GM21447 (cell line): ENCODE measurements around the gene AHDC1.
"Not testable (repeated sequence)": the region's sequence is repeated elsewhere in the genome, so short reads cannot be mapped to it uniquely, and the experiment has no call there.

ENCODE experiments used
- ATAC-seq: cut with Tn5 transposase; IDR thresholded peaks from one replicate; pipeline ENCODE4 v1.9.1; 2021; ENCODE audit not compliant: unreplicated experiment

Gene AHDC1

DNA sequence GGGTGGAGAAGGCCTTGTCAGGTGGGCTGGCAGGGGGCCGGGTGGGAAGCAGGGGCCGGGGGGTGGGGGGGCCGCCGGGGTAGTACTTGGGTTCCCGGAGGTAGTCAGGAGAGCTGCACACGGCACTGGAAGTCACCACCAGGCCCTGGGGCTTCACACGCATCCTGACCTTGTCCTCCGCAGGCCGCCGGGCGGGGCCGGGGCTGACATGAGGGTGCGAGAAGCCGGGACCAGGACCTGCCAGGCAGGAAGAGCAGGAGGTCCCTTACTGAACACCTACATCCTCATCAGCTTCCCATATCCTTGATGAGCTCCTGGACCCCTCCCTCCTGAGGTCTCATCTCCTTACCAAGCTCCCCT, 52.0 kb downstream of the AHDC1 start:
- no peak for ATAC-seq

DNA sequence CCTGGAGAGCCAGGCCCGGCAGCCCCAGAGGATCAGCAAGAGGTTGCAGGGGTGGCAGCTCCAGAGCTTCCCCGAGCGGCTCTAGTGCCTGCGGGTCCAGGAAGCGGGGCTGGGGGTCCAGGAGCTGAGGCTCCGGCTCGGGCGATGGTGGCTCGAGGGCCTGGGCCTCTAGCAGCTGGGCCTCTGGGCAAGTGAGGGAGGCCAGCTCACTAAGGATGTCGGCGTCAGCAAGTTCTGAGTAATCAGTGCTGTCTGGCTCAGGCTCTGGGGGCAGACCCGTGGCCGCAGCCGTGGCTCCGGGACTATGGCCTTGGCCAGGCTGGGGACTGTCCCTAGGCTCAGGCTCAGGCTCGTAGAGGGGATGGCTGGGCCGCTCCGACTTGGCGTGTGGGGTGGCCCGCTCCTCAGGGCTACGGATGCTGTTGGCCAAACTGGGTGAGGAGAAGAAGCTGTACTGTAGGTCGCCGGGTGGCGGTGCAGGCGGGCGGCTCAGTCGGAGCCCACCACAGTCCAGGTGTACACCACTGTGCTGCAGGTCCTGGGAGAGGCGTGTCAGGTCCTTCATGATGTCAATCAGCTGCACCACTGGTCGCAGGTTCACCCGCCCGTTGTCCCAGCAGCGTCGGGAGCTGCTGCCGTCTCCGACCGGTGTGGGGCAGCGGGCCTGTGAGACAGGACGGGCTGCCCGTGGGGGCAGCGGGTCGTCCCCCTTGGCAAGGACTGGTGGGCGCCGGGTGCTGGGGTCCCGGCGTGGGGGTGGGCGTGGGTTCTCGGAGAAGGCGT, 52.6 kb downstream of the AHDC1 start:
- ATAC-seq, result no peak

- ATAC-seq, result no peak
Observed at GRCh38 chr1:27550510-27551169, 53.3 kb downstream of the AHDC1 start.

- no peak for ATAC-seq
Observed at GRCh38 chr1:27549807-27550408, 54.0 kb downstream of the AHDC1 start.

GRCh38 chr1:27548858-27549719, 54.9 kb downstream of the AHDC1 start:
- ATAC-seq, result no peak

- no peak for ATAC-seq
Observed at GRCh38 chr1:27548136-27548853, 55.6 kb downstream of the AHDC1 start.

DNA sequence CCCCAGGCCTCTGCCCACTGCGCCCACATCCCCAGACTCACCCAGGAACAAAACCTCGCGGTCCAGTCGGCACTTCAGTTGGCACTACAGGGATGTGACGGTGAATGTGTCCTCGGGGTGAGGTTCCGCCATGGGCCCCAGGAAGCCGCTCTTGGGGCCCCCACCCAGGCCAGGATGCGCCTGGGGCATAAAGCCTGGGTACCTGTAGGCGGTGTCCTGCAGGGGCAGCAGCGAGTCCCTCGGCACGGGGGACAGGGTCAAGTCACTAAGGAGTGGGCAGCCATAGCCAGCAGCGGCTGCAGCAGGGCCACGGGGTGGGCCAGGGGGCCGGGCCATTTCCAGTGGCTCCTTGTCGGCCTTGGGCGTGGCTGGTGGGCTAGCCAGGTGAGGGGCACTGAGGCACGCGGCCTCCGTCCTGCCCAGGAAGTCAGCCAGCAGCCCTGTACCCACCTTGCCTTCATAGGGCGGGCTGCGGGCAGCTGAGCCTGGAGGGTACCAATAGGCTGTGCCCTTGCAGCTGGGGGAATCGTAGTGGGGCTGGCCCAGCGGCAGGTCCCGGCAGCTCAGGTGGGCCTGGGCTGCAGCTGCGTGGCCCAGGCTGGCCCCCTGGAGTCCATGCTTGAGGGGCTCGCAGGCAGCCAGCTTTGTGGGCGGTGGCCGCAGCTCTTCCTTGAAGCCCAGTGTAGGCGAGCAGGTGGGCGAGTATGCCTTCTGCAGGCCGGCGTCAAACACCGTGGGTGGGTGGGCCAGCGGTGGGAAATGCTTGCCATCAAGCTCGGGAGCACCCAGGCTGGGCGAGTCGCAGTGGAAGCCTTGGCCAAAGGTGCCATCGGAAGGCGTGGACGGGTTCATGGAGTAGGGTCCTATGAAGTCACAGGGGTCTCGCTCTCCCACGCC, 56.5 kb downstream of the AHDC1 start:
- no peak for ATAC-seq

- no peak for ATAC-seq
Observed at GRCh38 chr1:27545876-27546275, 58.1 kb downstream of the AHDC1 start.

GRCh38 chr1:27545271-27545670, 58.7 kb downstream of the AHDC1 start:
- ATAC-seq, result no peak

GRCh38 chr1:27544834-27545233, 59.1 kb downstream of the AHDC1 start:
- ATAC-seq, result no peak

DNA sequence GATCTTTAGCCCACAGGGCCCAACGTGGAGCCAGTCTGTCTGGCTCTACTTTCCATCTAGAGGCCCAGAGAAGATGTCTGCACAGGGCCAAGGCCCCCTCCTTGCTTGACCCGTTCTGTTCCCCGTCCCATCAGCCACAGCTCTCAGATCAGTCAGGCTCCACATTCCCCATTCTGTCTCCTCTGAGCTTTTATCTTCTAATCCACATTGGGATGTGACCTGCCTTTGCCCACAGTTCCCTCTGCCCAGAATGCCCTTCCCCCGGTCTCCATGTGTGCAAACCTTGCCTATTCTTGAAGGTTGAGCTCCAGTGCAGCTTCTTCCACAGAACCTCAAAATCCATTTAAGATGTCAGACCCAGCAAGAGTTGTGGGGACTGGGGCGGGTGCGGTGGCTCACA, 60.7 kb downstream of the AHDC1 start:
- ATAC-seq, result no peak

DNA sequence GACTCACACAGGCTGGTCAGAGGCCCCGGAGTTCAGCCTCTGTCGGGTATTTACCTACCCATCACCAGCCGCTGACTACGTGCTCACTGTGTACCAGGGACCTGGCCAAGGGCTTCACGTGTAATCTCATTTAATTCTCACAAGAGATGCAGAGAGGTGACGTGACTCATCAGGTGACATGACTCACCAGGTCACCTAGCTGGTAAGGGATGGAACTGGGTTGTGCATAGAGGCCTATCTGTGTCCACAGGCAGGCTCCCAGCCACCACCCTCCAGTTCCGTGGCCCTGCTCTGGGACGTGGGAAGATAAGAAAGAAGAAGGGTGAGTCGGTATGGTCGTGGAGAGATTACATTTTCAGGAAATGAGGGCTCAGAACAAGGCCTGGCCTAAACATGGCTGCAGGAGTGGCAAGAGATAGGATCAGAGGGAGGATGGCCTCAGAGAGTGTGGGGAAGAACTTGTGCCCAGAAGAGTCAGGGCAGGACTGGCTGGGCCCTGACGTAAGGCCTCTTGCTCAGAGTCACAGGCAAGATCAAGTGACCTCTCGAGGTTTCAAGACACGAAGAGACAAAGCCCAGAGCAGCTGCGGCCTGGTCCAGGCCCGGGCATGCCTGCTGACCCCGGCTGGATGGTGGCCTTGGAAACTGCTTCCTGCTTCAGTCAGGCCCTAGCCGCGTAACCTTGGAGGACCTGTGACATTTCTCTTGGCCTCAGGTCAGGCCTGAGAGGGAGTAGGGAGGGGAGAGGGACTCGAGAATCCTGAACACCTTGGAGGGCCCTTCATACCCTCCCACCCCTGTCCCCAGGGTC, 61.3 kb downstream of the AHDC1 start:
- ATAC-seq, result no peak

DNA sequence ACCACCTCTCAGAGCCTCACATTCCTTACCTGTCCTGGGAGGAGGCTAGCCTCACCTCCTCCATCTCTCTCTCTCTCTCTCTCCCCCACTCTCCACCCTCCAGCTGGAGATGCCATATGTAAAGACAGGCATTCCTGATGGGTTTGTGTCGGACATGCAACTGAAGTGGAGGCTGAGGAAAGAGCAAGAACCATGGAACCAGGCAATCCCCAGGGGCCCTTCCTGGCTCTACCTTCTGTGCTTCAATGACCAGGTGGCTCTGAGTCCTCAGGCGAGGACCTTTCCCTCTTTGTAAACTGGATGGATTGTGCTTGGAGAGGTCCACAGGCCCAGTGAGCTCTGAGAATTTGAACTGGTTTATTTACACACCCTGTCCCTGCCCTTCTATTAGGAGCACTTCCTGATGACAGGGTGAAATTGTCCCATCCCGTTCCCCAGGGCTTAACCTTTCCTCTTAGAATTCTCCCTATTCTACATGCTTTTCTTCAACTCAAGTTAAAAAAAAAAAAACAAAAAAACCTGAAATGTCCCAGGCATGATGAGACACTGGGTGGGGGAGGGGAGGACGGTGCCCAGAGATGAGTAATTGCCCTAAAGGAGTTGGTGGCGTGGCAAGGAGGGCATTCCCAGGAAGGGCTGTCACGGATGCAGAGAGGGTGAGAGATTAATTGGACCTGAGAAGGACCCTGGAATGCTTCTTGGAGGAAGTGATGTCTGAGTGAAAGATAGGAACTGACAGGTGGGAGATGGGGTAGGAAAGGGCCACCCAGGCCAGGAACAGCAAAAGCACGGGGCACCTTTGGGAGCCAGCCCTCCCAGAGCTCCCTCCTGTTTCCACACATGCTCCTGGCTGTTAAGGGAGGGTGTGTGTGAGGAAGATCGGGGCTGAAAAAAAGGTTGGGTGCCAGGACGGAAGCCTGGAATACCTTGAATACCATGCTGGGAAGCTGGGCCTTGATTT, 63.8 kb downstream of the AHDC1 start:
- ATAC-seq, result no peak

DNA sequence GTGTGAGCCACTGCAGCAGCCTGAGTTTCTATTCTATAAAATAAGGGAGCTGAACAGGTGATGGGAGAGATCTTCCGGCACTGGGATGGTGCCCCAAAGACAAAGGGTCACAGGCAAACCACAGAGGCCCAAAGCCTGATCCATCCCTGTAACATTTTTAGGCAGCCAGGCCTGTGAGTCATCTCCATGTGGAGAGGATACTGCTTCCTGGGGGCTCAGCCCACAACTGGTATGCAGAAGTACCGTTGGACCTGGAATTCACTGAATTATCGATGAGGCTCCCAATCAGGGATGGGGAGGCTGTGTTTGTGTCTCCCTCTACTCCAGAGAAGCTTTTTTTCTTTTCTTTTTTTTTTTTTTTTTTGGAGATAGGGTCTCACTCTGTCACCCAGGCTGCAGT, 65.2 kb downstream of the AHDC1 start:
- ATAC-seq, result no peak

DNA sequence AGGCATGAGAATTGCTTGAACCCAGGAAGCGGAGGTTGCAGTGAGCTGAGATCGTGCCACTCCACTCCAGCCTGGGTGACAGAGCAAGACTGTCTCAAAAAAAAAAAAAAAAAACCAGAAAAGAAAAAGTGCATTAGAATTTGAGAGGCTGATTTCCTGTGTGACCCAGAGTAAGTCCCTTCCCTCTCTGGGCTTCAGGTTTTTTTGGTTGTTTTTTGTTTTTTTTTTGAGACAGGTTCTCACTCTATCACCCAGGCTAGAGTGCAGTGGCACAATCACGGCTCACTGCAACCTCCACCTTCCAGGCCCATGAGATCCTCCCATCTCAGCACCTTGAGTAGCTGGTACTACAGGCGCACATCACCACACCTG, 65.7 kb downstream of the AHDC1 start:
- ATAC-seq, result not testable (repeated sequence)

- ATAC-seq, result no peak
Observed at GRCh38 chr1:27536767-27537166, 67.2 kb downstream of the AHDC1 start.

- no peak for ATAC-seq
Observed at GRCh38 chr1:27536010-27536757, 67.8 kb downstream of the AHDC1 start.
